HepG2 (cell line): ENCODE measurements around the gene ENC1. TPM values are rescaled to one million over a fixed set of nuclear protein-coding genes. Genes with fewer than 3 reads are reported as not detected.

ENCODE experiments used
- ATF4 ChIP-seq, 2 experiments: fragments of 450-650 bp in 1 of 2; sonication (generic) in 1 of 2; formaldehyde crosslinking; IDR thresholded peaks; 2 replicates each; pipeline versions ENCODE4 v1.5.0 to v1.8.0; 2020 to 2022; ENCODE audit warnings: mild to moderate bottlenecking in 1 of 2, missing genetic modification reagents in 1 of 2
- ERF ChIP-seq: IDR thresholded peaks from 2 replicates; pipeline ENCODE4 v1.6.1; 2018; ENCODE audit warnings: missing biosample characterization, missing genetic modification reagents
- GATA4 ChIP-seq: sonication (generic); IDR thresholded peaks from 2 replicates; pipeline ENCODE4 v1.6.1; 2016; ENCODE audit warnings: antibody characterized with exemption, low read depth, borderline replicate concordance
- HMG20B ChIP-seq: conservative IDR thresholded peaks from 2 replicates; pipeline ENCODE4 v1.6.1; 2016; ENCODE audit warnings: missing genetic modification reagents, missing compliant biosample characterization
- HNF4A ChIP-seq: sonication (generic); formaldehyde crosslinking; IDR thresholded peaks from 2 replicates; pipeline ENCODE4 v1.4.0; 2020; ENCODE audit warnings: missing genetic modification reagents
- PHB2 ChIP-seq: fragments of 450-650 bp; IDR thresholded peaks from 2 replicates; pipeline ENCODE4 v1.6.1; 2018; ENCODE audit not compliant: partially characterized antibody
- REST ChIP-seq, 2 experiments: IDR thresholded peaks; 2 replicates each; pipeline ENCODE4 v1.6.1; 2011 to 2012; ENCODE audit warnings: low read length in 2 of 2, borderline replicate concordance in 1 of 2, low read depth in 1 of 2, mild to moderate bottlenecking in 1 of 2, moderate library complexity in 1 of 2
- SMARCC2 ChIP-seq: fragments of 450-650 bp; IDR thresholded peaks from 2 replicates; pipeline ENCODE4 v1.6.1; 2017; ENCODE audit warnings: antibody characterized with exemption, mild to moderate bottlenecking
- SOX13 ChIP-seq, 3 experiments: fragments of 450-650 bp in 1 of 3; sonication (generic) in 1 of 3; formaldehyde crosslinking in 1 of 3; IDR thresholded peaks in 2 of 3; conservative IDR thresholded peaks in 1 of 3; 2 replicates each; pipeline versions ENCODE4 v1.5.0 to v1.6.1; 2016 to 2020; ENCODE audit warnings: antibody characterized with exemption in 1 of 3, mild to moderate bottlenecking in 1 of 3, missing compliant biosample characterization in 1 of 3, missing genetic modification reagents in 1 of 3, moderate library complexity in 1 of 3
- STAG1 ChIP-seq: sonication (generic); formaldehyde crosslinking; IDR thresholded peaks from 2 replicates; pipeline ENCODE4 v1.4.0; 2020; ENCODE audit warnings: missing genetic modification reagents
- THAP9 ChIP-seq: sonication (generic); formaldehyde crosslinking; IDR thresholded peaks from 2 replicates; pipeline ENCODE4; 2020; ENCODE audit warnings: missing genetic modification reagents, mild to moderate bottlenecking, borderline replicate concordance
- ZNF275 ChIP-seq: sonication (generic); formaldehyde crosslinking; IDR thresholded peaks from 2 replicates; pipeline ENCODE4 v1.8.0; 2022; ENCODE audit warnings: missing genetic modification reagents, mild to moderate bottlenecking, inconsistent platforms, borderline replicate concordance
- ZNF326 ChIP-seq: sonication (generic); formaldehyde crosslinking; IDR thresholded peaks from 2 replicates; pipeline ENCODE4 v1.4.0; 2020; ENCODE audit warnings: missing genetic modification reagents, borderline replicate concordance
- ZSCAN20 ChIP-seq: sonication (generic); formaldehyde crosslinking; IDR thresholded peaks from 2 replicates; pipeline ENCODE4 v1.4.0; 2020; ENCODE audit warnings: missing genetic modification reagents, mild to moderate bottlenecking, borderline replicate concordance
- polyA plus RNA-seq, 8 experiments: library from polyadenylated mRNA; depleted of rRNA in 3 of 8; stranded (reverse) in 7 of 8; unstranded in 1 of 8; fragments of >200 nt; fragmentation: Illumina TruSeq in 4 of 8; extraction: Trizol in 4 of 8; gene quantifications; 2 replicates each; pipeline versions ENCODE4 v1.2.1 to v1.2.3, GENCODE V29; 2011 to 2016; ENCODE audit warnings: low read depth in 4 of 8, missing spikeins in 1 of 8, mixed read lengths in 1 of 8; ENCODE audit not compliant: insufficient read depth in 1 of 8
- total RNA-seq, 5 experiments: library from RNA; depleted of rRNA; stranded (reverse); fragments of >200 nt; fragmentation: Illumina TruSeq; extraction: Trizol; gene quantifications; 2 replicates each; pipeline ENCODE4 v1.2.3, GENCODE V29; 2016; ENCODE audit warnings: low read depth in 1 of 5

The ENC1 gene
- total and polyA plus RNA-seq, 2 of the 13 experiments (the other 11 are each of a cell fraction or from before 2014, with no cell fraction given): 63.8 to 64.4 TPM

- no peak for TF ChIP-seq PHB2
- no peak for TF ChIP-seq THAP9 (CRISPR knock-in tag)
- TF ChIP-seq ZNF326: no peak
- TF ChIP-seq HMG20B (CRISPR knock-in tag): no peak
- no peak for TF ChIP-seq GATA4
- no peak for TF ChIP-seq ATF4 (CRISPR knock-in tag; IDR thresholded peaks at IDR 0.05)
- no peak for TF ChIP-seq SMARCC2
- no peak for TF ChIP-seq ZSCAN20 (CRISPR knock-in tag)
- no peak for TF ChIP-seq ZNF275 (CRISPR knock-in tag)
- TF ChIP-seq STAG1 (CRISPR knock-in tag): no peak
- TF ChIP-seq ERF (CRISPR knock-in tag): no peak
- no peak for TF ChIP-seq SOX13 (IDR thresholded peaks at IDR 0.05)
- no peak for TF ChIP-seq SOX13 (CRISPR knock-in tag; conservative IDR thresholded peaks at IDR 0.05 in 1 of 2, IDR thresholded peaks at IDR 0.05 in 1 of 2)
- no peak for TF ChIP-seq REST (IDR thresholded peaks at IDR 0.05; ENCODE audit: borderline replicate concordance in 1 of 2, low read depth in 1 of 2, low read length in 2 of 2)
- TF ChIP-seq HNF4A: 0 out of 2 replicates have a peak, but pooled peaks have one; percentile 21
Measured at GRCh38 chr5:74612045-74612444, 28.5 kb downstream of the ENC1 start (continued).
